Ovary (tissue), 9 donors: Measurements from ENCODE around the gene PRSS2. TPM values are rescaled to one million over a fixed set of nuclear protein-coding genes. Genes with fewer than 3 reads are reported as not detected.

Source experiments
- DNase-seq, 5 donors: peaks; one replicate each; pipeline ENCODE4 v3.0.0-alpha.2; 2019 to 2020
- H3K27ac ChIP-seq, 2 donors: fragments of 200-600 bp; one replicate each; pipeline versions ENCODE4 v1.5.1 to v1.8.0; 2019 to 2022
- H3K27me3 ChIP-seq: fragments of 200-600 bp; one replicate; pipeline ENCODE4 v1.8.0; 2022
- H3K36me3 ChIP-seq: fragments of 200-600 bp; sonication (generic); one replicate; pipeline ENCODE4 v1.5.1; 2019
- H3K4me1 ChIP-seq: one replicate; pipeline ENCODE4 v1.8.1; 2013; ENCODE audit warnings: mild to moderate bottlenecking, moderate library complexity; ENCODE audit not compliant: insufficient read depth
- H3K4me3 ChIP-seq: fragments of 200-600 bp; sonication (generic); one replicate; pipeline ENCODE4 v1.5.1; 2017
- H3K9me3 ChIP-seq, 2 donors: fragments of 200-600 bp in 1 of 2; sonication (generic) in 1 of 2; one replicate each; pipeline versions ENCODE4 v1.5.1 to v1.8.1; 2013 to 2019; ENCODE audit warnings: mild to moderate bottlenecking in 1 of 2, moderate library complexity in 1 of 2
- CTCF ChIP-seq, 3 donors: fragments of 450-650 bp in 2 of 3; fragments of 200-600 bp in 1 of 3; IDR thresholded peaks; one replicate each; pipeline versions ENCODE4 v1.5.1 to v1.8.0; 2016 to 2022; ENCODE audit warnings: antibody characterized with exemption in 3 of 3, mild to moderate bottlenecking in 1 of 3
- EP300 ChIP-seq: sonication (generic); formaldehyde crosslinking; IDR thresholded peaks from one replicate; pipeline ENCODE4 v1.6.1; 2017; ENCODE audit warnings: antibody characterized with exemption
- POLR2A ChIP-seq: fragments of 450-650 bp; IDR thresholded peaks from one replicate; pipeline ENCODE4 v1.6.1; 2017; ENCODE audit warnings: antibody characterized with exemption, mild to moderate bottlenecking, moderate library complexity
- WGBS, 3 donors: extraction: QIAGEN DNeasy Blood & Tissue Kit in 1 of 3; methylation state at CpG; one replicate each; pipeline versions ENCODE4 v1.1.5 to v1.1.7; 2013 to 2017; 5-methylcytosine and 5-hydroxymethylcytosine counted together
- intact Hi-C, 4 donors: fragments of 100-400 bp; cut with DNase I; formaldehyde crosslinking; loops; one replicate each; pipeline versions ENCODE4 v1.11.0 to v1.15.1; 2022 to 2023
- polyA plus RNA-seq, 2 donors: library from polyadenylated mRNA; stranded (reverse); fragments of 200-250 nt in 1 of 2; fragments of 350-450 nt in 1 of 2; fragmentation: Illumina TruSeq in 1 of 2; extraction: RNeasy Lipid Tissue Mini Kit (QIAGEN cat#74804) in 1 of 2; gene quantifications; one replicate each; pipeline ENCODE4 v1.2.3, GENCODE V29; 2013 to 2014
- total RNA-seq, 7 donors: library from RNA; depleted of rRNA in 2 of 7; stranded (reverse); fragments of >200 nt in 2 of 7; fragmentation: NEBNext Ultra II Directional in 3 of 7; extraction: Animal tissue kit (Norgen Biotek cat#: 25700) in 3 of 7; gene quantifications; one replicate each; pipeline versions ENCODE4 v1.1.0 to v1.2.4, GENCODE V29; 2016 to 2023
- donor health status: DM: no; HTN: no; CAD: no; lungs with moderate emphysema.
- donor health status: DM: no; HTN: no; CAD: no.
- donor health status: Bipolar disorder and iron deficiency.
- donor health status: DM: yes; HTN: yes; CAD: no.
- donor health status: DM: no; HTN: no; CAD: no.
- donor health status: DM: yes; HTN: yes; CAD: no.

The PRSS2 gene
- total and polyA plus RNA-seq, 9 donors, result 1.4 to 90.0 (median 4.3) TPM; not detected in 3

GRCh38 chr7:142808461-142808801 is 37.7 kb downstream of the PRSS2 start:
- TF ChIP-seq CTCF (IDR thresholded peaks at IDR 0.05) (no peak), EP300 (no peak), POLR2A (no peak)

GRCh38 chr7:142808802-142809583 is 38.2 kb downstream of the PRSS2 start:
- Histone ChIP-seq H3K27me3 (no peaks in the 10 kb centered on the region), H3K27ac (no peak overlapping the region), H3K9me3 (no peaks in the 10 kb centered on the region), H3K4me3 (no peak overlapping the region), H3K4me1 (no peaks in the 10 kb centered on the region), H3K36me3 (no peaks in the 10 kb centered on the region)
- no peak for DNase-seq
- TF ChIP-seq EP300, result no peak
- TF ChIP-seq CTCF (IDR thresholded peaks at IDR 0.05), result no peak
- no peak for TF ChIP-seq POLR2A
- 59 to 66% (median 66%) methylated on average over 6 of the region's 6 CpGs for WGBS, 3 donors
- intact Hi-C loops, result no loop called here

More at GRCh38 chr7:142808461-142808801, 37.7 kb downstream of the PRSS2 start:
- H3K4me1 ChIP-seq, result no peaks in the 10 kb centered on the region
- no peak overlapping the region for H3K4me3 ChIP-seq
- no peaks in the 10 kb centered on the region for H3K27me3 ChIP-seq
- no peaks in the 10 kb centered on the region for H3K36me3 ChIP-seq
- H3K9me3 ChIP-seq, result no peaks in the 10 kb centered on the region
- intact Hi-C loops, result no loop called here
- DNase-seq, result no peak
- H3K27ac ChIP-seq, result no peak overlapping the region

DNA sequence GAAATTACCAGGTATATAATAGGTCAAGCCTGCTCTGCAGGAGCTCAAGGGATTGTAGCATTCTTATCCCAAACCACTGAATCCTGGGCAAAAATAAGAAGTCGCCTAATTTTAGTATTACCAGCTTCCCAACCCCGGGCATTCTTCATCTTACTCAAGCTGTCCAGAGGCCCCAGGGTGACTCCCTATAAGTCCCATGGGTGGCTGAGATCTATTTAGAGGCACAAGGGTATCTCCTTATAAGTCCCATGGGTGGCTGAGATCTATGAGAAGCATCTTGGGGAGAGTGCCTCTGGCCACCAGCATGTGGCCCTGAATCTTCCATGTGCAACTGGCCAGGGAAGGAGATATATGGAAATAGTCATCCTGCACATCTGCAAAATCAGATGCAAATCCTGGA is 38.9 kb downstream of the PRSS2 start:
- no peak for DNase-seq
- WGBS, 3 donors, result 82 to 87% (median 86%) methylated on average over 2 of the region's 2 CpGs
- no peak for TF ChIP-seq POLR2A
- TF ChIP-seq EP300, result no peak
- TF ChIP-seq CTCF (IDR thresholded peaks at IDR 0.05), result no peak
- intact Hi-C loops, result no loop called here
- no peak overlapping the region for H3K4me3 ChIP-seq
- no peaks in the 10 kb centered on the region for H3K9me3 ChIP-seq
- no peak overlapping the region for H3K27ac ChIP-seq
- H3K36me3 ChIP-seq, result no peaks in the 10 kb centered on the region
- H3K27me3 ChIP-seq, result no peaks in the 10 kb centered on the region
- no peaks in the 10 kb centered on the region for H3K4me1 ChIP-seq

DNA sequence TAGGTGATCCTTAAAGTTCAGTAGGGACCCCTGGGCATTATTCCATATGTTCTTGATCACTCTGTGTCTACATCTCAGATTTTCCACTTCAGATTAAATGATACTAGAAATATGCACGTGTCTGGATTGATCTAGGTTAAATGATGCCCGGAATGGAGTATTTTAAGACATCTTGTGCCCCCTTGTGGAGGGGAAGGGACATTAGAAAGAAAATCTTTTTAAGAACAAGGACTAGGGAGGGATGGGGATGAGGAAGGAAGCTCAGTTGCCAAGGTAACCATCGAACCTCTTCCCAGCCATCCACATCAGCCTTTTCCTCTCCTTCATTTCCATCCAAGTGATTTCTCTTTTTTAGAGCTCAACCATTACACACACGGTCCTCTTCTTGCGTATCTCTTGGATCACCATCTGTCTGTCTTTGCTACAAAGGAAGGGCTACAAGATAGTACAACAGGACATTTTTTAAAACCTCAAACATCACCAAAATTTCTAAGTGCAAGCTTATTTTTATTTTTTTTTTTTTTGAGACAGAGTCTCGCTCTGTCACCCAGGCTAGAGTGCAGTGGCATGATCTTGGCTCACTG is 40.5 kb downstream of the PRSS2 start:
- H3K27me3 ChIP-seq, result no peaks in the 10 kb centered on the region
- H3K36me3 ChIP-seq, result no peaks in the 10 kb centered on the region
- no peak overlapping the region for H3K27ac ChIP-seq
- intact Hi-C loops, result no loop called here
- no peak overlapping the region for H3K4me3 ChIP-seq
- H3K4me1 ChIP-seq, result no peaks in the 10 kb centered on the region
- TF ChIP-seq EP300 (no peak), CTCF (IDR thresholded peaks at IDR 0.05) (peak in 2 of 3 donors; percentile 42 to 44), POLR2A (no peak)
- H3K9me3 ChIP-seq, result no peaks in the 10 kb centered on the region
- WGBS, 3 donors, result 25 to 32% (median 30%) methylated on average over 6 of the region's 6 CpGs
- DNase-seq, result no peak
